IPS-15b (cell line): ENCODE measurements around the gene RAD51B.
A peak's percentile ranks its signal among the peaks of the same experiment; 100 is the strongest.

Source experiments
- H3K27me3 ChIP-seq: one replicate; pipeline ENCODE4 v1.6.1; 2013; ENCODE audit warnings: low read length; ENCODE audit not compliant: control insufficient read depth, insufficient read depth
- H3K36me3 ChIP-seq: one replicate; pipeline ENCODE4 v1.6.1; 2013; ENCODE audit warnings: low read length; ENCODE audit not compliant: control insufficient read depth, insufficient read depth
- H3K4me1 ChIP-seq: one replicate; pipeline ENCODE4 v1.6.1; 2013; ENCODE audit warnings: mild to moderate bottlenecking, low read length; ENCODE audit not compliant: control insufficient read depth, insufficient read depth
- H3K4me3 ChIP-seq: one replicate; pipeline ENCODE4 v1.5.1; 2013; ENCODE audit warnings: low read depth, low read length
- H3K9ac ChIP-seq: one replicate; pipeline ENCODE4 v1.6.1; 2013; ENCODE audit warnings: low read depth, mild to moderate bottlenecking, low read length
- H3K9me3 ChIP-seq: one replicate; pipeline ENCODE4 v1.6.1; 2013; ENCODE audit warnings: mild to moderate bottlenecking, low read length; ENCODE audit not compliant: control insufficient read depth, insufficient read depth

The RAD51B gene

DNA sequence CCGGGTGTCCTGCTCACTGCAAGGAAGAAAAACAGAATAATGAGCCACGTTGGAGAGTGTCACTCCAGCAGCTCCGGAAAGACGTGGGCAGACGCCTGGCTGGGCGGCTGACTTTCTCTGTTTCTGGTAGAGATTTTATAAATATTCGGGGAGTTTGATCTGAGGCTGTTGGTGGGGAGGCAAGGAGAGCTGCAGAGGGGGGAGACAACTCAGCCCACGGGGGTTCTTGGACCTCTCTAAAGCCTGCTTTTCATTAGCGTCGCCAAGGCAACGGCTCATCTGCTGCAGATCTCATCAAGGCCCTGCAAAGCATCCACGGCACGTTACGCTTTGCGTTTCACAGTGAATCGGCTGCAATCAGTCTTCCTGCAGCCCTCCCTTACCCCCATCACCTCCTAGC, 766.1 kb downstream of the RAD51B start:
- no peaks in the 10 kb centered on the region for H3K9me3 ChIP-seq
- H3K27me3 ChIP-seq, result no peaks in the 10 kb centered on the region
- H3K4me3 ChIP-seq, result no peak overlapping the region
- H3K9ac ChIP-seq, result no peak overlapping the region
- peaks cover 23% of the 10 kb centered on the region for H3K4me1 ChIP-seq
- H3K36me3 ChIP-seq, result no peaks in the 10 kb centered on the region

GRCh38 chr14:68586896-68587751, 767.5 kb downstream of the RAD51B start:
- no peak overlapping the region for H3K4me3 ChIP-seq
- H3K4me1 ChIP-seq, result peaks cover 23% of the 10 kb centered on the region
- H3K27me3 ChIP-seq, result no peaks in the 10 kb centered on the region
- no peaks in the 10 kb centered on the region for H3K36me3 ChIP-seq
- H3K9ac ChIP-seq, result peak overlapping the region; percentile 13
- H3K9me3 ChIP-seq, result no peaks in the 10 kb centered on the region

DNA sequence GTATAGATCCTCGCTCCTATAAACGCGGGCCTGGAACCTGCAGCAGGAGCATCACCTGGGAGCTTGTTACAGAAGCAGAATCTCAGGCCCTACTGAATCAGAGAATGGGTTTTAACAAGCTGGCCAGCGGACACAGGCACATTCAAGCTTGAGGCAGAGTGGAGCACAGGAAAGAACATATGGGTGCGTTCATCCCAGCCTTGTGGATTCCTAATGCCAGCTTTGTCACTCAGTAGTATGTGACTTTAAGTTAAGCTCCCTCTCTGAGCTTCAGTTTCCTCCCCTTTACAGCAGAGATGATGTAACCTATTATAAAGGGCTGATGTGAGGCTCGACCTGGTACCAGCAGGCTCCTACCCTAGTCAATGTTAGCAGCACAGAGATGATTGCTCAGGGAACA, 768.4 kb downstream of the RAD51B start:
- Histone ChIP-seq H3K4me3 (no peak overlapping the region), H3K36me3 (no peaks in the 10 kb centered on the region), H3K9me3 (no peaks in the 10 kb centered on the region), H3K4me1 (peaks cover 23% of the 10 kb centered on the region), H3K27me3 (no peaks in the 10 kb centered on the region), H3K9ac (no peak overlapping the region)

DNA sequence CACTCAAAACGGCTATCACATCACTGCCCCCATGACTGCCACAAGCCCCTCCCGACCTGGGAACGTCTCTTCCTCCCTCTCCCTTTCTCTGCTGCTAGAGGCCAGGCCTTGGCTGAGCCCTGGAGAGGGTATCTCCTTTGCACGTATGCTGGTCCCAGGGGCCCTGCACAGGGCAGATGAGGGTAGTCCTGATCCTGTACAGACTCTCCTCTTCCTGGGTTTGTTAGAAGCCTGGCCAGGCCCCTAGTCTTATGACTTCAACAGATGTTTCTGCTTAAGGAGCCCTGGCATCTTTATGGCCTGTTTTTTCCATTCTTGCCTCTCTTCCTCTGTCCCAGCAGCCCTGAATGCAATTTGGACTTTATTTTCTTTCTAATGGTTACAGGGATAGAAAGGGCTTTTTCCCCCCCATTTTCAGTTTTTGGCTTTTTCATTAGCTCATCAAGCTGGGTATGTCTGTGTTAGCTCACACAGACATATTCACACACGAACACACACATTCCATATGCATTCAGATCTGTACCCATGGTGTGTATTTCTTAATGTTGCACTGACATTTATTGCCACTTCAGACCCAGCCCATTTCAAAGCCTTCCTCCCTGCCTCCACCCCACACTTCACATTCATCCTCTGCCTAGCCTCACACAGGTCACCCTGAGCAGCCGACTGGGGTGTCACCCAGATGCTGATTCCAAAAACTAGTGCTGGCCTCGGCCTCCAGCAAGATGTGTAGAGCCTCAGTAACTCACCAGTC, 770.0 kb downstream of the RAD51B start:
- no peaks in the 10 kb centered on the region for H3K27me3 ChIP-seq
- H3K36me3 ChIP-seq, result no peaks in the 10 kb centered on the region
- no peak overlapping the region for H3K9ac ChIP-seq
- no peaks in the 10 kb centered on the region for H3K9me3 ChIP-seq
- H3K4me3 ChIP-seq, result no peak overlapping the region
- H3K4me1 ChIP-seq, result peaks cover 28% of the 10 kb centered on the region

DNA sequence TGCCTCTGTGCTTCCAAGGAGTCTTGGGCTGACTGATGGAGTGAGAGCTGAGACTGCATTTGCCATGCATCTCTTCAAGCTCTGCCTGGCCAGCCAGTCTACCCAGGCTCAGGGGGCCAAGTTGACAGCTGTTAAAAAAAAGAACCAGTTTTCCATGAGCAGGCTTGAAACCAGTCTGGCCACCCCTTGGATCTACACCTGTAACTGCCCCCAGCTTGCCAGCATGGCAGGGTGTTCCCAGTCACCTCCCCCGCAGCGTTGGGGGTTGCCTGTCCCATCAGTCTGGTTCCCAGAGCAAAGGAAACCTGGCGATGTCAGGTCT, 770.6 kb downstream of the RAD51B start:
- Histone ChIP-seq H3K27me3 (no peaks in the 10 kb centered on the region), H3K4me3 (no peak overlapping the region), H3K9ac (no peak overlapping the region), H3K36me3 (no peaks in the 10 kb centered on the region), H3K4me1 (peaks cover 32% of the 10 kb centered on the region), H3K9me3 (no peaks in the 10 kb centered on the region)

DNA sequence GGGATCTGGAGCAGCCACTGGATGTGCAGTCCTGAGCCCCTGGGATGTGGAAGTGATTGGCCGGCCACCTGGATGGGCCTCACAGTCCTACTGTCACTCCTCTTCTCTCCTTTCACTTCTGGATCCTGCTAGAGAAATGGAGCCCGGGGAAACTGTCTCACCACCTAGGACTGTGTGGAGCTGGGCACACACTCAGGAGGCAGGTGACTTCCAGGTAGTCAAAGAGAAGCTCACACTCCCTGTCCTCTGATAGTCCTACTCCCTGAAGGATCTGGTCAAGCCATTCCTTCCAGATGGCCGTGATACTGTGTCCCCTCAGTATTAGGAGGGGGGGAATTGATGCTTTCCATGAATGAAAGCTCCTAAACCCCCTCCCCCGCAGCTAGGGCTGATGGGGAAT, 772.2 kb downstream of the RAD51B start:
- Histone ChIP-seq H3K9me3 (no peaks in the 10 kb centered on the region), H3K36me3 (no peaks in the 10 kb centered on the region), H3K4me3 (no peak overlapping the region), H3K27me3 (no peaks in the 10 kb centered on the region), H3K9ac (no peak overlapping the region), H3K4me1 (peaks cover 29% of the 10 kb centered on the region)

- H3K27me3 ChIP-seq, result no peaks in the 10 kb centered on the region
- no peak overlapping the region for H3K4me3 ChIP-seq
- H3K4me1 ChIP-seq, result peaks cover 19% of the 10 kb centered on the region
- no peaks in the 10 kb centered on the region for H3K36me3 ChIP-seq
- no peaks in the 10 kb centered on the region for H3K9me3 ChIP-seq
- no peak overlapping the region for H3K9ac ChIP-seq
Observed at GRCh38 chr14:68592948-68593556, 773.5 kb downstream of the RAD51B start.

DNA sequence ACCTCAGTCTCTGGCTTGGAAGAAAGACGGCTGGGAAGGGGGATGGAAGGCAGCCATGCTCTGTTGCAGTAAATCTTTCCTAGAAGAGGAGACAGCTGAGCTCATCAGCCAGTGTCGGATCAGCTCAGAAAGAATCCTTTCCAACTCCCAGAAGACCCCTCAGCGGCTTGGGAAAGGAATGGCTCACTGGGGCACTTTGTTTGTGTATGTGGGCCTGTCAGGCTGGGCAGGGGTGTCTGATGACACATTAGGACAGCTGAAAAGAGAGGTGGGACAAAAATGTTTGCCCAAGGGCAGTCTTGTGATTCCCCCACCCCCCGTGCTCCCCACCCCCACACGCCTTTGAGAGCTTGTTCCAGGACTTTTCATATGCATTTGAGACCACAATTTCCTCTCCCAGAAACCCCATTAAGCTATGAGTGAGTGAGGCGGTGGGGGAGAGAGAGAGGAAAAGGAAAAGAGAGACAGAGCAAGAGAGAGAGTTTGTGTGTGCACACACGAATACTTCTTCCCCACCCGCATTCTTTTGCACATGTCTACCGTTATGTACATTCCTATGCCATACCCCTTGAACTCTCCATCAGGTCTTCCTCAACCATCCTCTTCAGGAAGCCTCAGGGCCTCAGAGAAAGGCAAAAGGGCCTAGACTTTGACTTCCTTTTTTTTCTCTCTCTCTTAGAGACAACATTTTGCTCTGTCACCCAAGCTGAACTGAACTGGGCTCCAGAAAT, 774.4 kb downstream of the RAD51B start:
- Histone ChIP-seq H3K9ac (no peak overlapping the region), H3K27me3 (no peaks in the 10 kb centered on the region), H3K4me1 (peaks cover 11% of the 10 kb centered on the region), H3K9me3 (no peaks in the 10 kb centered on the region), H3K36me3 (no peaks in the 10 kb centered on the region), H3K4me3 (no peak overlapping the region)

DNA sequence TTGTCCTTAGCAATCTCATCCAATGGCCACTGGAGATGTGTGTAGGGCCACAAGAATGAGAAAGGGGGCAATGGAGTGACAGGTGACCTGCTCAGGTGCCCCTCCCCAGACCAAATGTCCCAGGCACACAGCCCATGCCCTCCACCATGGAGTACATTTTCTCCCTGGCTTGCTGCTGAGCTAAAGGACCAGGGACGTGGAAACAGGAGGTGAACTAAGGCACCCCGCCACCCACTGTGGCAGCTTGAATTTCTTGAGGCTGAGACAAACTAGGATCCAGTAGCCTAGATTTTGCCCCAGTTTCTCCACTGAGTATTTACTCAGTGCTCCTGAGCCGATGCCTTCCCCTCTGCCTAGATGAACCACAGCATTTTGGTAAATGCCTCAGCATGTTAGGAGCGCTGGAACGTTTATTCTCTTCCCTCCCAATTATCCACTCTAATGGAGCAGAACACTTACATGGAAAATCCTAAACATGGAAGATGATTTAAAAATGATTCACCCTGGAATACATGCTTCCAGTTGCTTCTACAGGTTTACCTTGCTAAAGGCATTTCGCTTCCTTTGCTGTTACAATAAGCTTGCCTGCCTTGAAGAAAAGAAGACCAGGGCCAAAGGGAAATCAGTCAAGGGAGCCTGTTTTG, 775.3 kb downstream of the RAD51B start:
- no peak overlapping the region for H3K9ac ChIP-seq
- no peaks in the 10 kb centered on the region for H3K27me3 ChIP-seq
- peaks cover 9% of the 10 kb centered on the region for H3K4me1 ChIP-seq
- no peak overlapping the region for H3K4me3 ChIP-seq
- no peaks in the 10 kb centered on the region for H3K9me3 ChIP-seq
- H3K36me3 ChIP-seq, result no peaks in the 10 kb centered on the region

GRCh38 chr14:68596211-68596610, 776.6 kb downstream of the RAD51B start:
- no peak overlapping the region for H3K9ac ChIP-seq

DNA sequence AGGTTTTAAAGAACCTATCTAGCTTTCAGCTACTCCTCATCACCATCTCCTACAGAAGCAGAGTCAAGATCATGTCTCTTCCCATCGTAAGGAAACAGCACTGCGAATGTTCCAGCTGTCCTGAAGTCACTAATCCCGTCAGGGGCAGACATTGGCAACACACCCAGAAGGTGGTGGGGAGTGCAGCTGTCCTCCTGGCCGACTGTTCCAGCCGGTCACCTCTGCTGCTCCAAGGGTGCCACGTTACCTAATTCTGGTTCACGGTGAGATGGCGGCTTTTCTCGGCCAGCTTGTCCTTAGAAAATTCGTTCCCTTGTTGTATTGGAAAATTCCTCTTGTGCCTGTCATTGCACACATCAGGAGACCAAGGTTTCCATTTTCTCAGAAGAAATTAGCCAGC, 777.1 kb downstream of the RAD51B start:
- Histone ChIP-seq H3K9ac (no peak overlapping the region), H3K36me3 (no peaks in the 10 kb centered on the region), H3K4me1 (peaks cover 9% of the 10 kb centered on the region), H3K27me3 (no peaks in the 10 kb centered on the region), H3K9me3 (no peaks in the 10 kb centered on the region), H3K4me3 (no peak overlapping the region)

More at GRCh38 chr14:68596211-68596610, 776.6 kb downstream of the RAD51B start:
- H3K36me3 ChIP-seq, result no peaks in the 10 kb centered on the region
- peaks cover 9% of the 10 kb centered on the region for H3K4me1 ChIP-seq
- no peaks in the 10 kb centered on the region for H3K9me3 ChIP-seq
- H3K4me3 ChIP-seq, result no peak overlapping the region
- no peaks in the 10 kb centered on the region for H3K27me3 ChIP-seq
